Stromal cell of bone marrow (primary cell): ENCODE results near the gene CYP2B6.
"Not testable (repeated sequence)": the region's sequence is repeated elsewhere in the genome, so short reads cannot be mapped to it uniquely, and the experiment has no call there.

Experiments used
- DNase-seq: peaks from one replicate; pipeline ENCODE4 v3.0.0-alpha.2; 2012; ENCODE audit warnings: low read depth

Gene CYP2B6

GRCh38 chr19:40980743-40981442, 10.2 kb upstream of the CYP2B6 start:
- not testable (repeated sequence) for DNase-seq

DNA sequence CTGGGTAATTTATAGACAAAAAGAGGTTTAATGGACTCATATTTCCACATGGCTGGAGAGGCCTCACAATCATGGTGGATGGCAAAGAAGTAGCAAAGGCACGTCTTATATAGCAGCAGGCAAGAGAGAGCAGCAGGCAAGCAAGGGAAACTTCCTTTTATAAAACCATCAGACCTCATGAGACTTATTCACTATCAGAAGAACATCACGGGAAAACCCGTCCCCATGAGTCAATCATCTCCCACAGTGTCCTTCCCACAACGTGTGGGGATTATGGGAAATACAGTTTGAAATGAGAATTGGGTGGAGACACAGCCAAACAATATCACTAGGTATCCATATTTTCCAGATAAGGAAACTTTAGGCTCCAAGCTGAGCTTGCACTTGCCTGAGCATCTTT, 9.5 kb upstream of the CYP2B6 start:
- DNase-seq: no peak

GRCh38 chr19:40982594-40983101, 8.4 kb upstream of the CYP2B6 start:
- DNase-seq: peak; percentile 9

- DNase-seq: no peak
Measured at GRCh38 chr19:40989453-40989852, 1.6 kb upstream of the CYP2B6 start.

DNA sequence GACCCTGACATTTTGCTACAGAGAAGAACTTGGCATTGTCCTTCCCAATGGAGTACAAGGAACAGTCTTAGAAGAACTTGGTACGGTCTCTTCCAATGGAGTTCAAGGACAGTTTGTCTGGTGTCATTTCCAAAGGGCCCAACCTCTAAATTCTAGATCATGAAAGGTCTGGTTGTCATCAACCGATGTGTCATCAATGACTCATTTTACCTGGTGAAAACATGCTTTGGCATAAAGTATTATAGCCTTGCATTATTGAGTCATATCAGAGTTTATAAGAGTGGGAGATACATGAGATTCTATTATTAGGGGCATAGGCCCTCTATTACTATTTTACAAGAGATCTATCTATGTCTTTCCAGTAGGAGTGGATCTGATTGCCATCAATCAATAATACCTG, 4.3 kb downstream of the CYP2B6 start:
- DNase-seq: no peak

DNA sequence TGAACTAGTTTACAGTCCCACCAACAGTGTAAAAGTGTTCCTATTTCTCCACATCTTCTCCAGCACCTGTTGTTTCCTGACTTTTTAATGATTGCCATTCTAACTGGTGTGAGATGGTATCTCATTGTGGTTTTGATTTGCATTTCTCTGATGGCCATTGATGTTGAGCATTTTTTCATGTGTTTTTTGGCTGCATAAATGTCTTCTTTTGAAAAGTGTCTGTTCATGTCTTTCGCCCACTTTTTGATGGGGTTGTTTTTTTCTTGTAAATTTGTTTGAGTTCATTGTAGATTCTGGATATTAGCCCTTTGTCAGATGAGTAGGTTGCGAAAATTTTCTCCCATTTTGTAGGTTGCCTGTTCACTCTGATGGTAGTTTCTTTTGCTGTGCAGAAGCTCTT, 7.9 kb downstream of the CYP2B6 start:
- DNase-seq: not testable (repeated sequence)

DNA sequence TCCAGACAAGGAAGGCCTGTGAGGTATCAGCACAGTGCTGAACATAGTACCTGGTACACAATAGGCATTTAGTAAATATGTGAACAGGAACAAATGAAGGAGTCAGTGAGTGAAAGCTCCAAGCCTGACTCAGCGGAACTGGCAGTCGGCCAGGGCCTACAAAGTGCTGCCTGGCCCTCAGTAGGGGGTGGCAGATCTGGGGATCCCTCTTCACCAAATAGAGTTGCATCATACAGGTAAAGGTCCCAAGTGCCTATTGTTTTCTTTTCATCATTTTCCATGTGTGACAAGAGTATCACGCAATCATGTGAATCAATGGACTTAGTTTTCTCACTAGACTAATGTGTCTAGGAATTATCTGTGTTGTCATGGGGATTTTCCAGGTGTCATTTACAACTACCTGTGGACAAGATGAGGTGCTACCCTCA, 9.2 kb downstream of the CYP2B6 start:
- DNase-seq: no peak

DNA sequence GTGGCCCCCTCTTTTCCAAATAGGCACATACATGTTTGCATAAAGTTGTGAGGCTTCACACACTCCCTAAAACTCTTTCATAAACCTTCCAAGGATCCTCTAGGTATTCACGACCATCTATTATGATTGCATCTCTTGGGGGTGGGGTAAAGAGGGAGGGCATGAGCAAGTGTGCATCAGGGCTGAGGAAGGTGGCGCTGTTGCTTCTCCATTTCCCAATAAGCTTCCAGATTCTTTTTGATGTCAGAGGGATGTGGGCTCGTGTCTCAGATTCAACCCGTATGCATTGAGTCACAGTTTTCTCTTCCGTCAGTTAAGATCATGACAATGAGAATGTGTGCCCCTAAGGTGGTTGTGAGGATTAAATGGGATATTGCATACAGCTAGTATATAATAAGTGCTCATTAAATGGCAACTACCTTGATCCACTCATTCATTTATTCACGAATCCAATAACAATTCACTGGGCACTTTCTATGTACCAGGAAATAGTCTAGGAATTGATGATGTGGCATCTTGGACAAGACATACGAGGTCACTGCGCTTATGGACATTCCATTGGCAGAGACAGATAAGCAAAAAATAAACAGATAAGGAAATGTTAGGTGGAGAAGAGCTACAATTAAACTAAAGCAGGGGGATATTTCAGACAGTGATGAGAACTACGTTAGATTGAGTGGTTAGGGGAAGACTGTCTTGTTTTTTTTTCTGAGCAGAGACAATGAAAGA, 10.3 kb downstream of the CYP2B6 start:
- no peak for DNase-seq

DNA sequence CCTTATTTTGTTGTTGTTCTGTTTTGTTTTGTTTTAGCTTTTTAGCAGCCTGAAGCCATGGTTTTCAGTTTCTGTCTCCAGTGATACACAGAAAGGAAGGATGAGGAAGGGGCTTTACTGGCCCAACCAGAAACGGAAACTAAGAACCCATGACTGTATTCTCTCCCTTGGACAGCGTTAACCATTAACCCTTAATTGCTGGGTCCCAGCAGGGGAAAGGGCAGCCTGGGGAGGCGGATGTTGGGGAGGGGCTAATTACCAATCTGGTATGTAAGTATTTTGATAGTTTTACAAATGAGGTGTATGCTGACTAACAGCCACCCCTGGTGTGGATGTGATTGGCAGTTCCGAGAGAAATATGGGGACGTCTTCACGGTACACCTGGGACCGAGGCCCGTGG, 12.6 kb downstream of the CYP2B6 start:
- not testable (repeated sequence) for DNase-seq

GRCh38 chr19:41009700-41010235, 18.7 kb downstream of the CYP2B6 start:
- DNase-seq: no peak

DNA sequence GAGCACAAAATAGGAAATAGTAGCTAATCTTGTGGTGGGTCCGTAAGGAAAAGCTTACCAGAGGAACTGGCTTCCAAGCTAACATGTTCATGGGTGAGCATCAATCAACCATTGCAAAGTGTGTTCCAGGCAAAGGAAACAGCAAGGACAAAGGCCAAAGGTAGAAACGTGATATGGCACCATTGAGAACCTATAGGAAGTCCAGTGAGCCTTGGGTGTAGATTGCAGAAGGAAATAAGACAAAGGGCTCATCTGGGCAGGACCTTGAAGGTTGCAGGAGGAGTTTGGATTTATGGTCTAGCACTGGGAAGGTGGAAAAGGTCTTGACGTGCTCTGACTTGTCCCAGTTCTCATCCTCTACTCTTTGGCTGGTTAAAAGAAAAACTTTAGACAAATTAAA, 22.3 kb downstream of the CYP2B6 start:
- DNase-seq: no peak

DNA sequence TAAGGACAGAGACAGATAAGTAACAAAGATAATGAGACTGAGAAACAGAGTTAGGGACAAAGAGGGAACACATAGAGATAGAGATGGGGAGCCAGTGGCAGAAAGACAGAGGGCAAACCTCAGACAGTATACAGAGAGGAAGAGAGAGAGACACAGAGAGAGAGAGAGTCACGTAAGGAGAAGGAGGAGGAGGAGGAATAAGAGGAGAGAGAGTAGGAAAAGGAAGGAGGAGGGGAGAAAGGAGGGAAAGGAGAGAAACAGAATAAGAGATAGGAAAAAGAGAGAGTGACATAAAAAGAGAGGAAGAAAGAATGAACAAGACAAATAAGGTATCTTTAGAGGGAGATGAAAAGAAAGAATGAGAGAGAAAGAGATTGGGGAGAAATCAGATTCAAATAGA, 23.6 kb downstream of the CYP2B6 start:
- no peak for DNase-seq

- DNase-seq: no peak
Measured at GRCh38 chr19:41016488-41017071, 25.5 kb downstream of the CYP2B6 start.

- no peak for DNase-seq
Measured at GRCh38 chr19:41018736-41019290, 27.7 kb downstream of the CYP2B6 start.

- DNase-seq: no peak
Measured at GRCh38 chr19:41019346-41019745, 28.3 kb downstream of the CYP2B6 start.

DNA sequence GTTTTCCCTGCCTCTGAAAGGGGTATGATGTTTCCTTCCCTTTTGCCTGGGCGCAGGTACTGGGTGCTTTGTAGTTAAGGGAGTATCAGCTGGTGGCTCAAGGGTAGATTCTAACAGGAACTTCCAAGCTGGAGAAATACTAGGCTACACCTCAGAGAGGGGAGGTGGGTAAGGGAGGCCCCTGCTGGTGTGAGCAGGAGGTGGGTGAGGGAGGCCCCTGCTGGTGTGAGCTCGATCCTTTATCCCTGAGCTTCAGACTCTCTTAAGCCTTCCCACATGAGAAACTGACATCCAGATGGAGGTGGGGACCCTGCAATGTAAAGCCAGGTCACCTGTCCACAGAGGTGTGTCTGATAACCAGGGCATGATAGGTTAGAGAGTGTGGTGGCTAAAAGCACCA, 32.1 kb downstream of the CYP2B6 start:
- DNase-seq: no peak

GRCh38 chr19:41025411-41025810, 34.3 kb downstream of the CYP2B6 start:
- DNase-seq: no peak

DNA sequence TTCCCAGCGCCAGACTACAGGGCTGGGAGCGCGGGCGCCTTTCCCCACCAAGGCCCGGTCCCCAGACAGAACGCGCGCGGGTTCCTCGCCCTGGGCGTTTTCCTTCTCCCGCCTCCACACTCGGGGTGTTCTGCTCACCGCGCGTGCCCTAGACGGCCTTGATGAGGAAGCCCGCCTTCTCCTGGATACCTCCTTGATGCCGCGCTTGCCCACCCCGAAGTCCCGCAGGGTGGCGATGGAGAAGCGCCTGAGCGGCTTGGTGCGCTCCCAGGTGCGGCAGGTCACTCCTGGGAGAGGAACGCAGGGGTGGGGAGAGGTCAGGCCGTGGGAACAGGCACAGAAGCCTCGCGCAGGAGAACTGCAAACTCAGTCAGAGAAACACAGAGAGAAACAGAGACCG, 34.8 kb downstream of the CYP2B6 start:
- no peak for DNase-seq

DNA sequence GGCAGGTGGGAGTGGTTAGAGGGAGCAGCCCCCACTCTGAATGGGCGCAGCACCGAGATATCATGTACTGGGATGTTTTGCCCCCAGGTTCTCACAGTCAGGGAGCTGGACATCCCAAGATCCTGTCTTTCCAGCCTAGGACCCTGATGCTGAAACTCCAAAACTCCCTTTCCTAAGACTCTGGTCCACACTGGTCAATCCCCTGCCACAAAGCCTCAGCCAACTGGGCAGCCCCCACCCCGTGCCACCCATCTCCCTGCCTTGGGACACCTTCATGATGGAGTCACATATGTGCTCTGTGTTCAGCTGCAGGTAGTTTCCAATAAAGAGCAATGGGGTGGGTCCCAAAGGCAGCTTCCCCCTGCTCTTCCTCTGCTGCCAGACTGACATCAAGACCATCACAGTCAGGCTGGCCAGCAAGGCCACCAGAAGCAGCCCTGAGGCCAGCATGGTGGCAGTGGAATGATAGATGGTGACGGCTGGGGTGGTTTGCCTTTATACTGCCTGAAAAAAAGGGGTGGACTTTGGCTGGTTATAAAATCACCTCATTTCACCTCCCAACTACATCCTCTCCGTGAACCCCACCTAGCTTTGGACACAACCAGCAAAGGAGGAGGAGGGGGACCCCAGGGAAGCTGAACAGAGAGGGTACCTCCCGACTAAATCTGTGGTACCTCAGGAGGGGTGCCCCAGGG, 36.3 kb downstream of the CYP2B6 start:
- no peak for DNase-seq

GRCh38 chr19:41029524-41030432, 38.7 kb downstream of the CYP2B6 start:
- DNase-seq: no peak

DNA sequence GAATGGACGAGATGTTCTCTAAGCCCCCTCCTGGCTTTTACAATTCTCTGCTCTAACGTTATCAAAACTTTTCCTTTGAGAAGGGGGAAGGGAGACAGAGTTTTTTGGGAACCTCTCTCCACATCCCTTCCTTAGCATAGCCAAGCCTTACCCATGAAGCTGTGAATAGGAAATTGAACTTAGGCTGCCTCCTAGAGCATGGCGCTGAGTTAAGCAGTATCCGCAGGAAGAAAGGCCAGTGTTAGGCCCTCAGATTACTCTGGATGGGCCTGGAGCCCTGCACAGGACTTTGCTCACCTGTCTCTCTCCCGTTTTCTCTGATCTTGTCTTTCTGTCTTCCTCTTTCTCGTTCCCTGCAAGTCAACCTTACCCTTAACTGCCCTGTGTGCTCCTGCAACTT, 39.6 kb downstream of the CYP2B6 start:
- no peak for DNase-seq
